Adrenal gland (tissue), 12 donors: Measurements from ENCODE around the gene TFPI. TPM values are rescaled to one million over a fixed set of nuclear protein-coding genes. Genes with fewer than 3 reads are reported as not detected.

Source experiments
- DNase-seq, 7 donors: peaks; one replicate each; pipeline ENCODE4 v3.0.0-alpha.2; 2019 to 2020
- H3K27ac ChIP-seq, 5 donors: fragments of 200-600 bp; sonication (generic) in 4 of 5; 1 replicate in 3 of 5; 2 replicates in 2 of 5; pipeline versions ENCODE4 v1.5.1 to v1.8.0; 2016 to 2020; ENCODE audit warnings: mild to moderate bottlenecking in 1 of 5
- H3K27me3 ChIP-seq: fragments of 200-600 bp; 2 replicates; pipeline ENCODE4 v1.8.0; 2021
- H3K36me3 ChIP-seq, 2 donors: fragments of 200-600 bp; replicated peaks in 1 of 2; 1 replicate in 1 of 2; 2 replicates in 1 of 2; pipeline versions ENCODE4 v1.5.1 to v1.8.0; 2018 to 2022
- H3K4me1 ChIP-seq, 2 donors: fragments of 200-600 bp; replicated peaks in 1 of 2; 1 replicate in 1 of 2; 2 replicates in 1 of 2; pipeline versions ENCODE4 v1.5.1 to v1.8.0; 2018 to 2021
- H3K4me3 ChIP-seq, 4 donors: fragments of 200-600 bp; sonication (generic) in 3 of 4; one replicate each; pipeline ENCODE4 v1.5.1; 2016 to 2018
- H3K9me3 ChIP-seq, 3 donors: fragments of 200-600 bp; sonication (generic) in 1 of 3; replicated peaks in 1 of 3; 1 replicate in 2 of 3; 2 replicates in 1 of 3; pipeline versions ENCODE4 v1.5.1 to v1.8.0; 2016 to 2021
- POLR2A ChIP-seq, 2 donors: fragments of 450-650 bp; IDR thresholded peaks; one replicate each; pipeline ENCODE4 v1.6.1; 2017; ENCODE audit warnings: antibody characterized with exemption in 2 of 2, mild to moderate bottlenecking in 2 of 2, moderate library complexity in 1 of 2
- WGBS, 4 donors: extraction: QIAGEN DNeasy Blood & Tissue Kit in 2 of 4; methylation state at CpG; one replicate each; pipeline versions ENCODE4 v1.1.5 to v1.1.7; 2013 to 2017; 5-methylcytosine and 5-hydroxymethylcytosine counted together
- intact Hi-C, 2 donors: fragments of 100-400 bp; cut with DNase I; formaldehyde crosslinking; loops; one replicate each; pipeline versions ENCODE4 v1.14.1 to v1.15.0; 2022 to 2023
- polyA plus RNA-seq, 3 donors: library from polyadenylated mRNA; stranded (reverse); fragments of 200-250 nt in 2 of 3; fragments of 350-450 nt in 1 of 3; fragmentation: Illumina TruSeq in 1 of 3; extraction: RNeasy Lipid Tissue Mini Kit (QIAGEN cat#74804) in 1 of 3; gene quantifications; one replicate each; pipeline ENCODE4 v1.2.3, GENCODE V29; 2013 to 2014
- total RNA-seq, 9 donors: library from RNA; depleted of rRNA in 4 of 9; stranded (reverse); fragments of >200 nt in 4 of 9; fragments of 120-200 nt in 1 of 9; fragmentation: NEBNext Ultra II Directional in 1 of 9; extraction: Animal tissue kit (Norgen Biotek cat#: 25700) in 1 of 9; gene quantifications; one replicate each; pipeline versions ENCODE4 v1.1.0 to v1.2.4, GENCODE V29; 2013 to 2023
- TF ChIP-seq, protein P1 (sequence below), 6 experiments: fragments of 450-650 bp in 4 of 6; fragments of 200-600 bp in 2 of 6; sonication (generic) in 1 of 6; IDR thresholded peaks; 1 replicate in 5 of 6; 2 replicates in 1 of 6; pipeline versions ENCODE4 v1.5.1 to v1.8.0; 2016 to 2021; ENCODE audit warnings: antibody characterized with exemption in 6 of 6, mild to moderate bottlenecking in 2 of 6, moderate library complexity in 1 of 6
- donor health status: healthy with polysubstance abuse.
- donor health status: Bipolar disorder and iron deficiency.
- donor health status: DM: yes; HTN: yes; CAD: no.
- donor health status: DM: no; HTN: no; CAD: no.
- donor health status: DM: no; HTN: no; CAD: no.
- donor health status: DM: yes; HTN: yes; CAD: no.

Gene TFPI
- total and polyA plus RNA-seq, 12 donors = 19.7 to 104 (median 33.9) TPM

DNA sequence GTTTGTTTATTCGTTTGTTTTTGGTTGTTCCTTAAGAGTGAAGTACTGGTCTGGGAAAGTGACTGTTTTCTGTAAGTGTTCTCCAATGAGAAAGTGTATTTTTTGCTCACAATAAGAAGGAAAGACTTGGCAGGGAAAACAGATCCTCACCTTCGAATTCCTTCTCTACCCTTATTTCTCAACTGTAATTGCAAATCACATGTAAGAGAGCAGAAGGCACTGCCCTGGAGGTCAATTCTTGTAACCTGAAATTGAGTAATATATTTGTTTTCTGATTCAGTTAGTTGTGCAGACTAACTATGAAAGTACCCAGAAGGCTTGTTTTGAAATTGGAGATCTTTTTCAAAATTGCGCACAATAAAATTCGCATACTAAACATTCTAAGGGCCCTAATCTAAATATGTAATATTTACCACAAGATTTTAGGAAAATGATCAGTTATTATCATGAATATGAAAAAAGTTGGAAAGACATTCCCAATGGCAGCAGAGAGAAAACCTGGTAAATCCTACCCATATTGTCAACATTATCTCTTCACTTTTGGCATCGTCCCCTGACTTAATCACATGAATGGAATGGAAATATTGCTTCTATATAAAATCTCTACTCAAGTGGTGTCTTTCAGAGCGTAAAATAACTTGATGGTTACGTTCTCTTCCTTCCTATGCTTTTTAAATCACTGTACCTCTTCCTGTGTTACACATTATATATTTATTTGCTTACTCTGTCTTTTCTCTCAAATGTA is 24.1 kb downstream of the TFPI start:
- H3K4me1 ChIP-seq = no peaks in the 10 kb centered on the region
- no peaks in the 10 kb centered on the region for H3K36me3 ChIP-seq
- DNase-seq = no peak
- H3K4me3 ChIP-seq = no peak overlapping the region
- H3K27me3 ChIP-seq = no peaks in the 10 kb centered on the region
- 78 to 87% (median 84%) methylated on average over 7 of the region's 7 CpGs for WGBS, 4 donors
- TF ChIP-seq, protein P1, sequence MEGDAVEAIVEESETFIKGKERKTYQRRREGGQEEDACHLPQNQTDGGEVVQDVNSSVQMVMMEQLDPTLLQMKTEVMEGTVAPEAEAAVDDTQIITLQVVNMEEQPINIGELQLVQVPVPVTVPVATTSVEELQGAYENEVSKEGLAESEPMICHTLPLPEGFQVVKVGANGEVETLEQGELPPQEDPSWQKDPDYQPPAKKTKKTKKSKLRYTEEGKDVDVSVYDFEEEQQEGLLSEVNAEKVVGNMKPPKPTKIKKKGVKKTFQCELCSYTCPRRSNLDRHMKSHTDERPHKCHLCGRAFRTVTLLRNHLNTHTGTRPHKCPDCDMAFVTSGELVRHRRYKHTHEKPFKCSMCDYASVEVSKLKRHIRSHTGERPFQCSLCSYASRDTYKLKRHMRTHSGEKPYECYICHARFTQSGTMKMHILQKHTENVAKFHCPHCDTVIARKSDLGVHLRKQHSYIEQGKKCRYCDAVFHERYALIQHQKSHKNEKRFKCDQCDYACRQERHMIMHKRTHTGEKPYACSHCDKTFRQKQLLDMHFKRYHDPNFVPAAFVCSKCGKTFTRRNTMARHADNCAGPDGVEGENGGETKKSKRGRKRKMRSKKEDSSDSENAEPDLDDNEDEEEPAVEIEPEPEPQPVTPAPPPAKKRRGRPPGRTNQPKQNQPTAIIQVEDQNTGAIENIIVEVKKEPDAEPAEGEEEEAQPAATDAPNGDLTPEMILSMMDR (IDR thresholded peaks at IDR 0.05) = no peak
- TF ChIP-seq POLR2A (IDR thresholded peaks at IDR 0.05) = no peak
- H3K27ac ChIP-seq = no peak overlapping the region
- intact Hi-C loops = no loop called here
- no peaks in the 10 kb centered on the region for H3K9me3 ChIP-seq

DNA sequence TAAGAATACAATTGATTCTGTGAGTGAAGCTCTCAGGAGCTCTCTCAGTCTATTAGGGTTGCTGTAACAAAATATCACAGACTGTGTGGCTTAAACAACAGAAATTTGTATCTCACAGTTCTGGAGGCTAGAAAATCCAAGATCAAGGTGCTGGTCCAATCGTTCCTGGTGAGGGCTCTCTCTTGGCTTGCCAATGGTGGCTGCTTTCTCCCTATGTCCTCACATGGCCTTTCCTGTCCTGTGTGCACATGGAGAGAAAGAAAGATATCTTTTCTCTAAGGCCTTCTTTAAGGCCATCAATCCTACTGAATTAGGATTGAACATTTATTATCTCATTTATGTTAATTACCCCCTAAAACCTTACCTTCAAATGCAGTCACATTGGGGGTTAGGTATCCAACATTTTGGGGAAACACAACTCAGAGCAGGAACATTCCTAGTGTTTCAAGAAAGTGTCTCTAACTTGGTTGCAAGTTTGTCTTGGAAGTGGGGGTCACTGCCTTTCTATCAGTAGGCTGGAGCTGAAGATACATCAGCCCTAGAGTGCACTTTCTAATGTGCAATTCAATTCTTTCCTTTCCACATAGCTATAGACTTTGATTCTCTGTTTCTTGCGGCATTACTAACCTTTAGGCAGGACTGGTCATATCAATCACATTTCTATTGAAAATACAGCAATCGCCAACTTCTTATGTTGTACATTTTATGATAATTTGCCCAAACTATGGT is 24.8 kb downstream of the TFPI start:
- H3K4me1 ChIP-seq = no peaks in the 10 kb centered on the region
- no peaks in the 10 kb centered on the region for H3K9me3 ChIP-seq
- WGBS, 4 donors = 75 to 87% (median 86%) methylated on average over 3 of the region's 3 CpGs
- no peak overlapping the region for H3K4me3 ChIP-seq
- intact Hi-C loops = no loop called here
- no peak overlapping the region for H3K27ac ChIP-seq
- no peak for DNase-seq
- TF ChIP-seq, protein P1 (IDR thresholded peaks at IDR 0.05) = no peak
- TF ChIP-seq POLR2A (IDR thresholded peaks at IDR 0.05) = no peak
- no peaks in the 10 kb centered on the region for H3K27me3 ChIP-seq
- H3K36me3 ChIP-seq = no peaks in the 10 kb centered on the region

DNA sequence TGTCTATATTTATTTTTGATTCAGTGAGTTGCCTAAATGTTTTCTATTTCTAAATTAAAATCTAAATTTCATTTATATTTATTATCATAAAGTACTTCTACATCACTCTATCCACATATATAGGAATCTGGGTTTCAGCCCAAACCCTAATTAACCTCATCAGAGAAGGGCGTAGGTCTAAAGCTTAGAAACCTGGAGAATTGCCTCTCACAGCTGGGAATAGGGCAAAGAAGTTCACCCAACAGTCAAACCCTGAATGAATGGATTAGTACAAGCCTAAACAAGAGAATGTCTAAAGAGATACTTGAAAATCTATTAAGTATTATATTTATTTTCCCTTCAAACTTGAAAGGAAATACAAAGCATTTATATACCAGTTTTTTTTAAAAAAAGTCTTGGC is 26.2 kb downstream of the TFPI start:
- 38 to 79% (median 45%) methylated on average over 1 of the region's 1 CpG for WGBS, 4 donors
- intact Hi-C loops = no loop called here
- H3K27me3 ChIP-seq = no peaks in the 10 kb centered on the region

DNA sequence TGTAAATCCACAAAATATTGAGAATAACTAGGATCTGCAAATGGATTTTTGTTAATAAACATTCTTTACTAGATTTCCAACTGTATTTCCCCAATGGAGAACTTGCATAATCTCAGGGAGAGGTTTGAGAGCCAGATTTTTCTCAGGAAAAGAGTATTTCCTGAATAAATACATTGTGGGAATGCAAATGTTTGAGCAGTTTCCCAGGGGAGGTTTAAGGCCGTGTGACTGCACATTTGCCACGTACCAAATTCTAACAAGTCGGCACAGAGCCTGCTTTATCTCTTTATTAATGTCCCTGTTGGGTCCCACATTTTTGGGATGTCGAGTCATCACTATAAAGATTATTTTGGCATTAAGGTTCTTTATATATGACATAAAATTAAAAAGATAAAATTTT is 27.0 kb downstream of the TFPI start:
- Histone ChIP-seq H3K4me1 (no peaks in the 10 kb centered on the region), H3K27ac (no peak overlapping the region), H3K4me3 (no peak overlapping the region), H3K9me3 (no peaks in the 10 kb centered on the region), H3K27me3 (no peaks in the 10 kb centered on the region), H3K36me3 (no peaks in the 10 kb centered on the region)
- whole genome bisulfite sequencing, 4 donors = 61 to 68% (median 67%) methylated on average over 4 of the region's 4 CpGs
- TF ChIP-seq, protein P1 (IDR thresholded peaks at IDR 0.05) = no peak
- TF ChIP-seq POLR2A (IDR thresholded peaks at IDR 0.05) = no peak
- no peak for DNase-seq
- intact Hi-C loops = no loop called here

More for the DNA sequence above, 26.2 kb downstream of the TFPI start:
- no peaks in the 10 kb centered on the region for H3K4me1 ChIP-seq
- DNase-seq = no peak
- TF ChIP-seq, protein P1 (IDR thresholded peaks at IDR 0.05) = no peak
- no peak for TF ChIP-seq POLR2A (IDR thresholded peaks at IDR 0.05)
- H3K4me3 ChIP-seq = no peak overlapping the region
- H3K27ac ChIP-seq = no peak overlapping the region
- no peaks in the 10 kb centered on the region for H3K36me3 ChIP-seq
- no peaks in the 10 kb centered on the region for H3K9me3 ChIP-seq
